GM19351 (cell line): ENCODE measurements around the gene C9orf43.
"Not testable (repeated sequence)": the region's sequence is repeated elsewhere in the genome, so short reads cannot be mapped to it uniquely, and the experiment has no call there.

Experiments used
- ATAC-seq: cut with Tn5 transposase; IDR thresholded peaks from one replicate; pipeline ENCODE4 v1.9.1; 2021; ENCODE audit warnings: mild to moderate bottlenecking, moderate library complexity; ENCODE audit not compliant: unreplicated experiment

C9orf43 gene, protein sequence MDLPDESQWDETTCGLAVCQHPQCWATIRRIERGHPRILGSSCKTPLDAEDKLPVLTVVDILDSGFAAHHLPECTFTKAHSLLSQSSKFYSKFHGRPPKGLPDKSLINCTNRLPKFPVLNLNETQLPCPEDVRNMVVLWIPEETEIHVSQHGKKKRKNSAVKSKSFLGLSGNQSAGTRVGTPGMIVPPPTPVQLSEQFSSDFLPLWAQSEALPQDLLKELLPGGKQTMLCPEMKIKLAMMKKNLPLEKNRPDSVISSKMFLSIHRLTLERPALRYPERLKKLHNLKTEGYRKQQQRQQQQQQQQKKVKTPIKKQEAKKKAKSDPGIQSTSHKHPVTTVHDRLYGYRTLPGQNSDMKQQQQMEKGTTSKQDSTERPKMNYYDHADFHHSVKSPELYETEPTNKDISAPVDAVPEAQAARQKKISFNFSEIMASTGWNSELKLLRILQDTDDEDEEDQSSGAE

GRCh38 chr9:113410207-113410864 is at the start of gene C9orf43, which contains the start of gene POLE3:
Gene C9orf43, plus strand, starts transcription at chr9:113410747. Its CDS starts 2,747 bp downstream, at chr9:113413494.
Gene POLE3, minus strand, starts transcription at chr9:113410675. Its CDS starts 382 bp downstream, at chr9:113410293.
- ATAC-seq, result peak; percentile 93

DNA sequence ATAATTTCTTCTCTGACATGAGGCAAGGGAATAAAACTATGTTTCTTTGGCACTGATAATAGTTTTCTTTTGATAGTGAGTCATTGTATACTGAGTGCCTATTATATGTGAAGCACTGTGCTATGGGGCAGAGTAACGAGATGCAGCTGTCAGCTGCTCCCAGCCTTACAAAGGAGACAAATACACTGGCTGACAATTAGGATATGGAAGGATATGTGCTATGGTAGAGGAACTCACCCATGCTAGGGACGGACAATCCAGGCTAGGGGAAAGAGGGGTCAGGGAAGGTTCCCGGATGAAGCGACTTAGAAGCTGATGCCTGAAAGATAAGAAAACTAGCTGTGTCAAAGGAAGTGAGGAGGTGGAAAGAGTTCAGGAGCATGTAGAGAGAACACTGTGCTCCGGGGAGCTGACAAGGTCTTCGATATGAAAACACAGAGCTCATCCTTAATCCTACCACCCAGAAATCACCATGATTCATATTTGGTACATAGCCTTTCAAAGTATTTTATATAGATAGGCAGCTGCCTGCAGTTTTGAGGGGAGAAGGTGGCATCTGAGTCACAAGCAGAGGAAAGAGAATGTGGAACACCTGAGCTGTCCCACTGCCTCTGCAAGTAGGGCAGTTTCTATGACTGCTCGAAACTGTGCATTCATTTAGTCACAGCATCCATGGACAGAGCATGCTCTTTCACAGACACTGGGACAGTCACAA is 49.1 kb upstream of the C9orf43 start:
- ATAC-seq, result no peak

- ATAC-seq, result no peak
These were observed 47.2 kb upstream of the C9orf43 start for GRCh38 chr9:113363336-113363735.

GRCh38 chr9:113364951-113365350 is 45.6 kb upstream of the C9orf43 start:
- no peak for ATAC-seq

- ATAC-seq, result not testable (repeated sequence)
These were observed 44.9 kb upstream of the C9orf43 start for GRCh38 chr9:113365652-113366051.

- ATAC-seq, result no peak
These were observed 42.1 kb upstream of the C9orf43 start for GRCh38 chr9:113368348-113368981.

DNA sequence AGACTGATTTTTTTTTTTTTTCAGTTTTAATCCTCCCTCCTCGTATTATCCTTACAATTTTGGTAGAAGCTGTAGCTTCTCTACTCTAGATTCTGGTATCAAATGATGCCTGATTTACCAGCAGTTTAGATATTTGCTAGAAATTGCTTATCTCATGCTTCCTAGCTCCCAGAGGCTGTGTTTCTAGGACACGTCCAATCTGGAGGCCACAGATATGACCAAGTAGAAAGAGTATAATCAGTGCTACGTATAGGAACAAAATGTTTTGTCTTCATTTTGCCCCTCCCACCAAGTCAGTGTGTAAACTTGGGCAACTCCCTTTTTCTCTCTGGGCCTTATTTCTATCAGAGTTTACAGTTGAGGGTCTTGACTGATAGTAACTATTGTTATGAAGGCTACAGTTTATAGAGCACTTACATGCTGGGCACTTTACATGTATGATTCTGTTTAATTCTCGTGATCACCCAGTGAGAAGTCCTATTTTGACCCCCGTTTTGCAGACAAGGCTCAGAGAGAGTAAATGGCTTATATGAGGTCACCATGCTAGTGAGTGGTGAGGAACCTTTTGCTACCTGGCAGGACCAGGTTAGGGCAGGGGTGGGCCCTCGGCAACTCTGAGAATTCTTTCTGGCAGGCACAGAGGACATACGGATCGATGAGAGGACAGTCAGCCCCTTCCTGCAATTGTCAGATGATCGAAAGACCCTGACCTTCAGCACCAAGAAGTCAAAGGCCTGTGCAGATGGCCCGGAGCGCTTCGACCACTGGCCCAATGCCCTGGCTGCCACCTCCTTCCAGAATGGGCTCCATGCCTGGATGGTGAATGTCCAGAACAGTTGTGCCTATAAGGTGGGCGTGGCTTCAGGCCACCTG is 41.3 kb upstream of the C9orf43 start:
- no peak for ATAC-seq

- ATAC-seq, result no peak
These were observed 40.7 kb upstream of the C9orf43 start for GRCh38 chr9:113369855-113370140.

- no peak for ATAC-seq
These were observed 39.7 kb upstream of the C9orf43 start for GRCh38 chr9:113370806-113371325.

DNA sequence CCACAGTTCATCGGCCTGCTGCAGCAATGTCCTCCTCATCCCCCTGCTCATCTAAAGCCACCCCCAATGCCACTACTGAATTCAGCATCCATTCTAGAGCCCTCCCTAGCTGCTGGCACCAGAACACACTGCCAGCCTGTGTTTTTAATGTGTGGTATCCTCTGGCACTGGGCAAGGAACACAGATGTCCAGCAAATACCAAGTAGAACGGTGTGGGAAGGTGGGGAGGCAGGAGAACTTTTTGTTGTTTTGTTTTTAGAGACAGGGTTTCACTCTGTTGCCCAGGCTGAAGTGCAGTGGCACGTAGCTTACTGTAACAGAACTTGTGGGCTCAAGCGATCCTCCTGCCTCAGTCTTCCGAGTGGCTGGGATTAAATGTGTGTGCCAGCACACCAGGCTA is 38.5 kb upstream of the C9orf43 start:
- ATAC-seq, result no peak

GRCh38 chr9:113373256-113373655 is 37.3 kb upstream of the C9orf43 start:
- no peak for ATAC-seq

DNA sequence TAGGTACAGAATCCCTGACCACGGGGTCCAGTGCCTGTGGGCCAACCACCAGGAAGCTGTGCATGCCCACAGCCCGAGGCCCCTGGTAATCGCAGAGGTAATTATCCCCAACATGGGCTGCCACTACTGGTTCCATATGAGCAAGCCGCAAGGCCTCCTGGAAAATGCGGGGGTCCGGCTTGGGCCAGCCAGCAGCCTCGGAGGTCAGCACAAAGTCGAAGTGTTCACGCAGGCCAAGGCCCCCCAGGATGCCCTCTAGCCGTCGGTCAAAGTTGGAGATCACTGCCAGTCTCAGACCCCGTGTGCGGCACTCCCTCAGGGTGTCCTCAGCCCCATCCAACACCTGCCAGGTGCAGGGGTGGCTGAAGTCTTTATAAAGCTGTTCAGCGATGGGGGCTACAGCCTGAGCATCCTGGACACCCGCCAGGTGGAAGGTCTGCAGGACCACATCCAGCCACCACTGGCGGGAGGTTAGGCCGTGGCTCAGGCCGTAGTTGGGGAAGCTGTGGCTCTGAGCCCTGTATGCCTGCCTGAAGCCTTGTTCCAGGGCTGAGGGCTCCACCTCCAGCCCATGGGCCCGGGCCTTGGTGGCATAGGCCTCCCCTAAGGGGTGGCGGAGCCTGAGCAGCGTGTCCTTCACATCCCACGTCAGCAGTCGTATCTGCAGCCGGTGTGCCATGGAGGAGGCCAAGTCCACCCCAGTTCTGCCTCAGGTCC is 36.7 kb upstream of the C9orf43 start:
- ATAC-seq, result no peak

DNA sequence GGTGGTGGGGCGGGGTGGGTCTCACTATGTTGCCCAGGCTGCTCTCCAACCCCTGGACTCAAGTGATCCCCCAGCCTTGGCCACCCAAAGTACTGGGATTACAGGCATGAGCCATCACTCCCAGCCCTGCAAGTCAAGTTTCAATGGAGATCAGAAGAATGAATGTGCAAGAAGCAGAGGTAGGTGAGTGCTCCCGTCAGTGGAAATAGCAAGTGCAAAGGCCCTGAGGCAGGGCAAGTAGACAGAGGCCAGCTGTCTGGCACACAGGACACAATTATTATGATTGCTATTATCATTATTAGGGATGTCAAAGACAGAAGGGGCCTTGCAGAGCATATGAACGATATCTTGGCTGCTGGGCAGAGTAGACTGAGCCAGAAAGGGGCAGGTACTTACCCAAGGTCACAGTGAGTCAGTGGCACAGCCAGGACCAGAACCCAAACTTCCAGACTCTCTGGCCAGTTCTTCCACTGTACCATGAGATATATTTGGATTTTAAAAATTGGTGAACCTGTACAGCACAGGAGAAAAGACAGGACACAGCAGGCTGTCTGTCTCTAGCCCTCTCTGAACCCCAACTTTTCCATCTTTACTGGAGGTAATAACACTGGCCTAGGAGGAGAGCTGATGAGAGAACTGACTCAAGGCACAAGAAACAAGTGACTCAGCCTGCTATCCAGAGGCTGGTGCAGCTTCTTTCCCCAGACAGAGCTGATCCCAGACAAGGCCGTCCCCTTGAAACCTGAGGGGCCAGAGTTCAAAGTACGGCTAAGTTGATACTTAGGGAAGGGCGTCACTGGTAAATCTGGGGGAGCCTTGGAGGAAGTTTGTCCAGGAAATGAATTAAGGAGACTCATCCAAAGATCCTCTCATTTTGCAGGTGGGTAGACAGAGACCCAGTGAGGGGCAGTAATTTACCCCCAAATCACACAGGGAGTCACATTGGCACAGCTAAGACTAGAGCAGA is 35.2 kb upstream of the C9orf43 start:
- no peak for ATAC-seq

DNA sequence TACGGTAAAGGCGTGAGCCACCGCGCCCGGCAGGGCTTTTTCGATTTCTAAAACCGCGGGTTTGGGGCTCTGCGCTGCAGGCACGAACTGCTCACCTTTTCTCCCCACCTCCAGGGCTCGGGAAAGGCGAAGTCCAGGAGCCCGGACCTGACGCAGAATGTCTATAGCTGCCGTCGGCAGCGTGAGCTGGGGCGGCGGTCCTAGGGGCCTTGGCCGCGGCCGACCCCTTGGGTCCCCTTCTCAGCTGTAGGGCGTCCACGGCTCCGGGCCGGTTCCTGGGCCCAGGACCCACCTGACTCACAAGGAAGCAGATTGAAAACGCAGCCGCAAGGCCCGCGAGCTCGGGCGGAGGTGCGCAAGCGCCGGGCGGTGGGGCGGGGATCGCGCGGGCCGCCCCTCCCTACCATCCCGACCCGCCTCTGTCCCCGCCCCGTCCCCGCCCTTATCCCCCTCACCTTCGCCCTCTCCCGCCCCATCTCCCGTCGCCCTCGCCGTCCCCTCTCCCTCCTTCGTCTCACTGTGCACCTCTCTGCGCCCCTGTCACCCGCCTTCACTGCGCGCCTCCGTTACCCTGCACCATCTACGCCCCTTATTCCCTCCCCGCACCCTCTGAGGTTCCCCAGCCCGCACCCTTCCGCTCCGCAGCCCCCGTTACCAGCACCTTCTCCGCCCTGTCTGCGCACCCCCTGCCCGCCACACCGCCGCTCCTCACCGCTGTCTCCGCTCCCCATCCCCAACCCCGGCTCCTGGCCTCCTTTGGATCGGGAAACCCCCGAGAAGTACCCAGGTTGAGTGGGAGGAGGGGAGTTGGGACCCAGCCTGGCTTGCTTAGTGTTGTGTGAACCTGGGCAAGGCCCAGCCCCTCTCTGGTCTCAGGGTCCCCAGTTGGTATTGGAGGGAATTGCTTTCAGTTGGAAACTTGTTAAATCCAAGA is 33.6 kb upstream of the C9orf43 start, which contains the start of gene HDHD3:
Gene HDHD3 (minus strand): TSS at position 353 of the 934 bp plus-strand sequence. CDS start 2,632 bp downstream, outside the sequence.
- peak; percentile 73 for ATAC-seq

DNA sequence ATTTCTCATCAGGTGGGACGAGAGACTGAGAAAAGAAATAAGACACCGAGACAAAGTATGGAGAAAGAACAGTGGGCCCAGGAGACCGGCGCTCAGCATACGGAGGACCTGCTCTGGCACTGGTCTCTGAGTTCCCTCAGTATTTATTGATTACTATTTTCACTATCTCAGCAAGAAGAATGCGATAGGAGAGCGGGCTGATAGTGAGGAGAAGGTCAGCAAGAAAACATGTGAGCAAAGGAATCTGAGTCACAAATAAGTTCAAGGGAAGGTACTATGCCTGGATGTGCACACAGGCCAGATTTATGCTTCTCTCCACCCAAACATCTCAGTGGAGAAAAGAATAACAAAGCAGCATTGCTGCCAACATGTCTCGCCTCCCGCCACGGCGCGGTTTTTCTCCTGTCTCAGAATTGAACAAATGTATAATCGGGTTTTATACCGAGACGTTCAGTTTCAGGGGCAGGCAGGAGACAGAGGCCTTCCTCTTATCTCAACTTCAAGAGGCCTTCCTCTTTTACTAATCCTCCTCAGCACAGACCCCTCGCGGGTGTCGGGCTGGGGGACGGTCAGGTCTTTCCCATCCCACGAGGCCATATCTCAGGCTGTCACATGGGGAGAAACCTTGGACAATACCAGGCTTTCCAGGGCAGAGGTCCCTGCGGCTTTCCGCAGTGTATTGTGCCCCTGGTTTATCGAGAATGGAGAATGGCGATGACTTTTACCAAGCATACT is 31.3 kb upstream of the C9orf43 start:
- not testable (repeated sequence) for ATAC-seq

DNA sequence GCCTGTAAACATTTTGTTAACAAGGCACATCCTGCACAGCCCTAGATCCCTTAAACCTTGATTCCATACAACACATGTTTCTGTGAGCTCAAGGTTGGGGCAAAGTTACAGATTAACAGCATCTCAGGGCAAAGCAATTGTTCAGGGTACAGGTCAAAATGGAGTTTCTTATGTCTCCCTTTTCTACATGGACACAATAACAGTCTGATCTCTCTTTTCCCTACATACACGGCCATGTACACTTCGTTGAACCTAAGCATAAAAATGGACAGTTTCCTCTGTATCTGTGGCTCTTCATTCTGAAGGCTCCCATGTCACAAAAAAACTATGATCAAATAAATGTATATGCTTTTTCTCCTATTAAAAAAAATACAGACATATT is 30.7 kb upstream of the C9orf43 start:
- not testable (repeated sequence) for ATAC-seq
